ENCODE measurements around the gene CACNA1C. TPM values are rescaled to one million over a fixed set of nuclear protein-coding genes. Genes with fewer than 3 reads are reported as not detected.

CACNA1C gene
- total RNA-seq, 2 experiments from 2014 or later, result 0.69 to 1.4 TPM

DNA sequence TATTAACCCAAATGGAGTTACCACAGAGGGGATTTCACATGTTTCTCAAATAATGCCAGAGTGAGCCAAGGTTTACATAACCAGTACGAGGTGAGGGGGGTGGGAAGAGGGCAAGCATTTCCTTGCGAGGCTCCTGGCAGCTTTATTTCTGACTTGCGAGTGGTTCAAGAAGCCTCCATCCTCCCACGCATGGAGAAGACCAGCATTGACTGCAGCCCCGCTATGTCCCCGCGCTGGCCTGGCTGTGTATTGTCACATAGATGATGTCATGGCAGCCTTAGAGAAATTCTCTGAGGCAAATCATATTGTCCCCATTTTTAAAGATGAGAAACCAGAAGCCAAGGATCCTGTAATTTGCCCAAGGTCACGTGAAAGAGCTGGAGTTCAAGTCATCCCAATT lies 188.2 kb downstream of the CACNA1C start:
- Histone ChIP-seq H3K9me3 (ENCODE audit: low read length) (no peaks in the 10 kb centered on the region), H3K79me2 (ENCODE audit: insufficient read depth, low read depth, low read length) (no peaks in the 10 kb centered on the region), H3K27ac (ENCODE audit: low read depth, low read length, poor library complexity, severe bottlenecking) (no peak overlapping the region), H3K36me3 (ENCODE audit: insufficient read depth, low read length) (no peaks in the 10 kb centered on the region), H2AFZ (ENCODE audit: low read length) (no peak overlapping the region), H3K4me2 (ENCODE audit: low read length) (no peak overlapping the region), H3K9me2 (ENCODE audit: insufficient read depth, low read length) (no peaks in the 10 kb centered on the region), H3K4me3 (ENCODE audit: low read depth, low read length, poor library complexity, severe bottlenecking) (no peak overlapping the region), H4K20me1 (ENCODE audit: insufficient read depth, low read length) (no peaks in the 10 kb centered on the region), H3K4me1 (ENCODE audit: insufficient read depth, low read length, poor library complexity, severe bottlenecking) (peaks cover 51% of the 10 kb centered on the region)
- TF ChIP-seq, protein P1, sequence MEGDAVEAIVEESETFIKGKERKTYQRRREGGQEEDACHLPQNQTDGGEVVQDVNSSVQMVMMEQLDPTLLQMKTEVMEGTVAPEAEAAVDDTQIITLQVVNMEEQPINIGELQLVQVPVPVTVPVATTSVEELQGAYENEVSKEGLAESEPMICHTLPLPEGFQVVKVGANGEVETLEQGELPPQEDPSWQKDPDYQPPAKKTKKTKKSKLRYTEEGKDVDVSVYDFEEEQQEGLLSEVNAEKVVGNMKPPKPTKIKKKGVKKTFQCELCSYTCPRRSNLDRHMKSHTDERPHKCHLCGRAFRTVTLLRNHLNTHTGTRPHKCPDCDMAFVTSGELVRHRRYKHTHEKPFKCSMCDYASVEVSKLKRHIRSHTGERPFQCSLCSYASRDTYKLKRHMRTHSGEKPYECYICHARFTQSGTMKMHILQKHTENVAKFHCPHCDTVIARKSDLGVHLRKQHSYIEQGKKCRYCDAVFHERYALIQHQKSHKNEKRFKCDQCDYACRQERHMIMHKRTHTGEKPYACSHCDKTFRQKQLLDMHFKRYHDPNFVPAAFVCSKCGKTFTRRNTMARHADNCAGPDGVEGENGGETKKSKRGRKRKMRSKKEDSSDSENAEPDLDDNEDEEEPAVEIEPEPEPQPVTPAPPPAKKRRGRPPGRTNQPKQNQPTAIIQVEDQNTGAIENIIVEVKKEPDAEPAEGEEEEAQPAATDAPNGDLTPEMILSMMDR (conservative IDR thresholded peaks at IDR 0.05; ENCODE audit: low read length), result no peak
- no peak for TF ChIP-seq EZH2phosphoT487 (IDR thresholded peaks at IDR 0.05; ENCODE audit: borderline replicate concordance, low read depth, low read length)
- no TSS peak for BruUV-seq (replicated peaks)
- DNase-seq (ENCODE audit: low spot score), result no peak
- CTCF ChIA-PET (ENCODE audit: unreplicated experiment), result no interaction called here
- POLR2A ChIA-PET, result interaction anchor here (1.6 kb wide), 1 partner anchor 9 kb away, joined by 4 read pairs; no protein-coding TSS in a partner anchor
- intact Hi-C loops (cut with micrococcal nuclease; ENCODE audit: unreplicated experiment), result no loop called here

DNA sequence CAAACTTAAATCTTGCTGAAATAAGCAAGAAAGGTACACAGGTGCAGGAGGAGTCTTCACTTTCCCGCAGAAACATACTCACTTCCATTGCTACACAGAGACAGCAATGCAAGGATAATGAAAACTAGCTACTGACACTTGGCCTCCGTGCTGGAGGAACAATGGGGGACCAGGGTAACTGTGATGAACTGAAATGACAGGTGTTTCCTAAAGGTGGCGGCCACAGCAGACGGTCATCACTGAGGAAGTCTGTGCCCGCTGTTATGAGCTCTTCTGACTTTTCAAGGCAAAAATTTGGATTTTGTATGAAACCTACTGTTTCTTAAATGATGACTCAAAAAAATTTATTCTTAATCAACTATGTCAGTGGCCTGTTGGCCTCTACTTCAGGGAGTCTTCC lies 189.4 kb downstream of the CACNA1C start:
- Histone ChIP-seq H3K27ac (ENCODE audit: low read depth, low read length, poor library complexity, severe bottlenecking) (no peak overlapping the region), H3K4me3 (ENCODE audit: low read depth, low read length, poor library complexity, severe bottlenecking) (no peak overlapping the region), H3K9me2 (ENCODE audit: insufficient read depth, low read length) (no peaks in the 10 kb centered on the region), H3K4me1 (ENCODE audit: insufficient read depth, low read length, poor library complexity, severe bottlenecking) (peaks cover 61% of the 10 kb centered on the region), H2AFZ (ENCODE audit: low read length) (no peak overlapping the region), H4K20me1 (ENCODE audit: insufficient read depth, low read length) (no peaks in the 10 kb centered on the region), H3K9me3 (ENCODE audit: low read length) (no peaks in the 10 kb centered on the region), H3K36me3 (ENCODE audit: insufficient read depth, low read length) (no peaks in the 10 kb centered on the region), H3K4me2 (ENCODE audit: low read length) (no peak overlapping the region), H3K79me2 (ENCODE audit: insufficient read depth, low read depth, low read length) (no peaks in the 10 kb centered on the region)
- POLR2A ChIA-PET, result interaction anchor here (1.6 kb wide), 1 partner anchor 8 kb away, joined by 4 read pairs; no protein-coding TSS in a partner anchor
- DNase-seq (ENCODE audit: low spot score), result no peak
- CTCF ChIA-PET (ENCODE audit: unreplicated experiment), result no interaction called here
- intact Hi-C loops (cut with micrococcal nuclease; ENCODE audit: unreplicated experiment), result no loop called here
- BruUV-seq (replicated peaks), result no TSS peak
- TF ChIP-seq, protein P1 (conservative IDR thresholded peaks at IDR 0.05; ENCODE audit: low read length), result no peak
- TF ChIP-seq EZH2phosphoT487 (IDR thresholded peaks at IDR 0.05; ENCODE audit: borderline replicate concordance, low read depth, low read length), result no peak

DNA sequence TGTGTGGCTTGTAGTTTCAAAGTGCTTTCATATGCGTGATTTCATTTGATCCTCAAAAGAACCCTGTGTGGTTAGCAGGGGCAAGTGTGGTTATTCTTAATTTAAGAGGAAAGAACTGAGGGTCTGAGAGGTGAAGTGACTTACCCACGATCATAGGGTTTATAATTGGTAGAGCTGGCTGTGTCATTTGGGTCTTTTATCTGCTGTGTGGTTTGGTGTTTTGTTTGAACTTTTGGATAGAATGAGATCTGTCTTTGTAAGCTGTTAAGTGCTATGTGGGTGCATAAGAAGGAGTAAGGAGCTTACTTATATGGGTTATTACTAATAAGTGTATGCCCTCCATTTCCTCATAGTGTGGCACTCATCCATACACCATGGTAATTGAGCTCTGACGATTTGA lies 190.0 kb downstream of the CACNA1C start:
- CTCF ChIA-PET (ENCODE audit: unreplicated experiment), result interaction anchor here (0.5 to 0.7 kb wide), 2 partner anchors 17 kb away, joined by 3 read pairs; no protein-coding TSS in a partner anchor
- no peak overlapping the region for H3K27ac ChIP-seq (ENCODE audit: low read depth, low read length, poor library complexity, severe bottlenecking)
- no peaks in the 10 kb centered on the region for H3K36me3 ChIP-seq (ENCODE audit: insufficient read depth, low read length)
- no TSS peak for BruUV-seq (replicated peaks)
- H3K4me1 ChIP-seq (ENCODE audit: insufficient read depth, low read length, poor library complexity, severe bottlenecking), result peaks cover 61% of the 10 kb centered on the region
- DNase-seq (ENCODE audit: low spot score), result no peak
- H3K4me2 ChIP-seq (ENCODE audit: low read length), result no peak overlapping the region
- intact Hi-C loops (cut with micrococcal nuclease; ENCODE audit: unreplicated experiment), result no loop called here
- no peaks in the 10 kb centered on the region for H3K9me2 ChIP-seq (ENCODE audit: insufficient read depth, low read length)
- H3K4me3 ChIP-seq (ENCODE audit: low read depth, low read length, poor library complexity, severe bottlenecking), result no peak overlapping the region
- POLR2A ChIA-PET, result interaction anchor here (0.6 to 1.6 kb wide), 2 partner anchors 8 to 152 kb away, joined by 4 to 5 read pairs; no protein-coding TSS in a partner anchor
- no peak overlapping the region for H2AFZ ChIP-seq (ENCODE audit: low read length)
- H3K79me2 ChIP-seq (ENCODE audit: insufficient read depth, low read depth, low read length), result no peaks in the 10 kb centered on the region
- TF ChIP-seq, protein P1 (conservative IDR thresholded peaks at IDR 0.05; ENCODE audit: low read length), result no peak
- no peak for TF ChIP-seq EZH2phosphoT487 (IDR thresholded peaks at IDR 0.05; ENCODE audit: borderline replicate concordance, low read depth, low read length)
- no peaks in the 10 kb centered on the region for H3K9me3 ChIP-seq (ENCODE audit: low read length)
- no peaks in the 10 kb centered on the region for H4K20me1 ChIP-seq (ENCODE audit: insufficient read depth, low read length)
